ENCODE data around the gene MRPL50. TPM values are rescaled to one million over a fixed set of nuclear protein-coding genes. Genes with fewer than 3 reads are reported as not detected.

MRPL50 gene
- total and polyA plus RNA-seq, 9 of the 15 experiments (the other 6 are each of a cell fraction or from before 2014, with no cell fraction given), result 17.5 to 107 (median 37.4) TPM

- TF ChIP-seq REST (IDR thresholded peaks at IDR 0.05; ENCODE audit: borderline replicate concordance) (no peak), REST (CRISPR knock-in tag; IDR thresholded peaks at IDR 0.05; ENCODE audit: low read depth) (0 out of 2 replicates have a peak, but pooled peaks have one; percentile 18), BRD9 (IDR thresholded peaks at IDR 0.05; ENCODE audit: low read depth, partially characterized antibody) (peak; percentile 56), ATF1 (CRISPR knock-in tag; IDR thresholded peaks at IDR 0.05) (no peak), ATF1 (tag; IDR thresholded peaks at IDR 0.05) (peak; percentile 96), HEY1 (CRISPR knock-in tag; IDR thresholded peaks at IDR 0.05; ENCODE audit: borderline replicate concordance) (0 out of 2 replicates have a peak, but pooled peaks have one; percentile 40), FOS (IDR thresholded peaks at IDR 0.05; ENCODE audit: extremely low read depth, insufficient read length) (peak; percentile 26), SMAD1 (IDR thresholded peaks at IDR 0.05; ENCODE audit: low read depth, low read length, partially characterized antibody) (peak; percentile 70), CXXC5 (CRISPR knock-in tag; IDR thresholded peaks at IDR 0.05) (peak; percentile 82), MLLT1 (IDR thresholded peaks at IDR 0.05) (peak in 1 of 2 experiments; percentile 59; a peak in 1 of 4 replicates), ZNF12 (CRISPR knock-in tag; IDR thresholded peaks at IDR 0.05) (no peak), TEAD1 (CRISPR knock-in tag; IDR thresholded peaks at IDR 0.05) (0 out of 4 replicates have a peak, but pooled peaks of 1 of the 2 experiments have one; percentile 12), CTCFL (IDR thresholded peaks at IDR 0.05; ENCODE audit: borderline replicate concordance, insufficient read depth, low read depth, low read length, poor library complexity, severe bottlenecking) (peak; percentile 27)
Observed at GRCh38 chr9:101398068-101398929, at the start of gene MRPL50, which contains the start of gene ZNF189 (continued).

Measured in K562 (cell line).